Choroid plexus epithelial cell (primary cell): Measurements from ENCODE around the gene TPSD1.

Experiments
- DNase-seq: peaks from one replicate; pipeline ENCODE4 v3.0.0-alpha.2; 2010; ENCODE audit warnings: low read depth
- H3K4me3 ChIP-seq: 2 replicates; pipeline ENCODE4 v1.5.1; 2011; ENCODE audit warnings: low read depth, mild to moderate bottlenecking, control low read depth, low read length, moderate library complexity
- CTCF ChIP-seq: conservative IDR thresholded peaks from 2 replicates; pipeline ENCODE4 v1.5.1; 2011; ENCODE audit warnings: low read depth, mild to moderate bottlenecking, control low read depth, inconsistent platforms, low read length, moderate library complexity

The TPSD1 gene

DNA sequence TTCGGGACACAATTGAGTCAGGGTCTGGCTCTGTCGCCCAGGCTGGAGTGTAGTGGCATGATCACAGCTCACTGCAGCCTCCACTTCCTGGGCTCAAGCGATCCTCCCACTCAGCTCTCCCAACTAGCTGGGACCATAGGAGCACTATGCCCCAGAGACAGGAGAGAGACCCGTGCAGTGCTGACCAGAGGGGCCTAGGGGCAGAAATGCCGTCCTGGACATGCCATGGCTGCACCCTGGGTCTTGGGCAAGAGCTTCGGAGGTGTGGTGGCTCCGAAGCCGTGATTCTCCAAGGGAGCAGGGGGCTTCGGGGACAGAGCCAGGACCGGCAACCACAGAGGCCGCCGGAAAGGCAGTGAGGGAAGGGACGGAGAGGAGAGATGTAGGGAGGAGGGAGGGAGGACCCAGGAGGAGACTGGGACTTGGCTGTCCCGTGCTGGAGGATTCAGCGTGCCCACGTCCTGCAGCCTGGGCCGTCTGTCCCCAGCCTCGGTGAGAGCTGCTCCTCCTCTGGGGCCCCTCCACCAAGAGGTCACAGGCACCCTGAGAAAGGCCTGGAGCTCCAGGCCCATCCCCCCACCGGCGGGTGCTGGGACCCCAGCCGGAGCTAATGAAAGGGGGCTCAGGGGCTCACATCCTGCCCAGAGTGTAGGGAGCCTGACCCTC, 21.9 kb downstream of the TPSD1 start:
- no peak for TF ChIP-seq CTCF
- no peak for DNase-seq
- H3K4me3 ChIP-seq: no peak overlapping the region

DNA sequence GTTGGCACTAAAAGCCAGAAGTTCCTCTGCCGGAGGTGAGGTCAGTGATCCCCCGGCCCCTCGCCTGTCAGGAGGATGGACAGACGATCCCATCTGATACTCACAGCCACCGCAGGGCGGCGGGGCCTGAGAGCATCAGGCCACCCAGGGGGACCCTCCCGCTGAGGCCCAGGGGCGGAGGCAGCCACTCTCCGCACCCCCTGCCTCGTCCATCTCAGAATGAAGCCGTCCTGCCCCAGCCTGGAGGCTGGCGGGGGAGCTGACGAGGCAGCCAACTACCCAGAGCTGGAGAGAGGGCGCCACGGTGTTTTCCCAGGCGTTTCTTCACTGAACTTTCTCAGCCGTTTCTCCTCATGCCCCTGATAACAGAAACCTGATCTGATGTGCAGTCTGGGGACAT, 22.6 kb downstream of the TPSD1 start:
- DNase-seq: peak; percentile 25
- TF ChIP-seq CTCF: no peak
- H3K4me3 ChIP-seq: no peak overlapping the region

DNA sequence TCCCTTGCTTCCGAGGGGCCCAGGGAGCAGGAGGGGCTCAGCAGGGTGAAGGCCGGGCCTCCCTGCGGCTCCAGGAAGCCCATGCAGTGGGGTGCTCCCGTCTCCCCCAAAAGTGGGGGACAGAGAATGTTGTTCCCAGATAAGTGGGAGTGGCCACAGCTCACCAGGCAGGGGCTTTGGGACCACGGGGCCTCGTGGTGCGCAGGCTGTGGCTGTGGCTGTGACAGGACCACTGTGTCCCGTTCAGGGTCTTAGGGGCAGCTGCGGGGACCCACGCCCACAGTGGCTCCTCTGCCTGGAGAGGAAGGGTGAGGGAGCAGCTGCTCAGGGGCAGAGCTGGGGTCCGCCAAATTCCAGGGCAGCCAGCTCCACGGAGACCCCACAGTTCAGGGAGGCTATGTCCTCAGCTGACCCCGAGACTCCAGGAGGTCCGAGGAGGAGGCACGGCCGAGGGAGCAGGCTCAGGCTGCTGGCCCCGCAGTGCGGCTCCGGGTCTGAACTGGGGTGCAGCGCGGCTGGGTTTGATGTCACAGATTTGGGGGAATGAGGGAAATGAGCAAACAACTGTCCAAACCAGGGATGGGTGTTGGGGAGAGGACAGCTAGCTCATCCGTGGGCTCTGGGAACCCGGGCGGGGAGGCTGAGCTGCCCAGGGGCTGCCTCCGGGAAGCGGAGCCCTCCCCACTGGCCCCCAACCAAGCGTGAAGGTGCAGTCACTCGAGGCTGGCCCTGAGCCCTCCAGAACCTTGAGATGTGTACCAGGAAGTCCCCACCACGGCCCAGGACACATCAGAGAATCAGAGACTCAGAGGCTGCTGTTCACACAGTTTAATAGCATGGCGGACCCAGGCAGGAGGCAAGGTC, 23.4 kb downstream of the TPSD1 start:
- no peak for TF ChIP-seq CTCF
- no peak overlapping the region for H3K4me3 ChIP-seq
- DNase-seq: no peak

- H3K4me3 ChIP-seq: no peak overlapping the region
- no peak for DNase-seq
- no peak for TF ChIP-seq CTCF
These were observed 24.2 kb downstream of the TPSD1 start for GRCh38 chr16:1279945-1280589.

GRCh38 chr16:1280783-1281182, 24.9 kb downstream of the TPSD1 start:
- DNase-seq: no peak
- H3K4me3 ChIP-seq: no peak overlapping the region
- no peak for TF ChIP-seq CTCF

- TF ChIP-seq CTCF: no peak
- DNase-seq: no peak
- no peak overlapping the region for H3K4me3 ChIP-seq
These were observed 25.6 kb downstream of the TPSD1 start for GRCh38 chr16:1281517-1281916.
